Hepatocyte (in vitro differentiated cells): ENCODE data around the gene DTHD1. TPM values are rescaled to one million over a fixed set of nuclear protein-coding genes. Genes with fewer than 3 reads are reported as not detected.

Experiments used
- DNase-seq: peaks from one replicate; pipeline ENCODE4 v3.0.0-alpha.2; 2016; ENCODE audit warnings: low spot score
- H2AFZ ChIP-seq: fragments of 200-600 bp; sonication (generic); 2 replicates; pipeline ENCODE4 v1.6.0; 2016; ENCODE audit warnings: antibody characterized with exemption, mild to moderate bottlenecking
- H3K27ac ChIP-seq: fragments of 200-600 bp; sonication (generic); 2 replicates; pipeline ENCODE4 v1.5.1; 2016; ENCODE audit warnings: mild to moderate bottlenecking
- H3K27me3 ChIP-seq: fragments of 200-600 bp; sonication (generic); 2 replicates; pipeline ENCODE4 v1.6.1; 2016
- H3K36me3 ChIP-seq: fragments of 200-600 bp; sonication (generic); replicated peaks from 2 replicates; pipeline ENCODE4 v1.5.1; 2016; ENCODE audit warnings: low read depth; ENCODE audit not compliant: insufficient read depth
- H3K4me1 ChIP-seq: fragments of 200-600 bp; sonication (generic); 2 replicates; pipeline ENCODE4 v1.5.1; 2016; ENCODE audit warnings: mild to moderate bottlenecking, moderate library complexity; ENCODE audit not compliant: insufficient read depth
- H3K4me2 ChIP-seq: fragments of 200-600 bp; sonication (generic); 2 replicates; pipeline ENCODE4 v1.6.0; 2016
- H3K4me3 ChIP-seq: fragments of 200-600 bp; sonication (generic); 2 replicates; pipeline ENCODE4 v1.5.1; 2016; ENCODE audit warnings: mild to moderate bottlenecking
- H3K79me2 ChIP-seq: fragments of 200-600 bp; sonication (generic); 2 replicates; pipeline ENCODE4 v1.6.0; 2017; ENCODE audit warnings: mild to moderate bottlenecking
- H3K9me2 ChIP-seq: fragments of 200-600 bp; sonication (generic); replicated peaks from 2 replicates; pipeline ENCODE4 v1.6.0; 2017; ENCODE audit warnings: mild to moderate bottlenecking; ENCODE audit not compliant: insufficient read depth
- H3K9me3 ChIP-seq: fragments of 200-600 bp; sonication (generic); 2 replicates; pipeline ENCODE4 v1.5.1; 2016; ENCODE audit warnings: low read depth, mild to moderate bottlenecking
- H4K20me1 ChIP-seq: fragments of 200-600 bp; sonication (generic); 2 replicates; pipeline ENCODE4 v1.6.0; 2016; ENCODE audit warnings: mild to moderate bottlenecking; ENCODE audit not compliant: insufficient read depth, poor library complexity, severe bottlenecking
- CTCF ChIP-seq: fragments of 200-600 bp; sonication (generic); IDR thresholded peaks from 2 replicates; pipeline ENCODE4 v1.5.1; 2016; ENCODE audit warnings: antibody characterized with exemption, mild to moderate bottlenecking; ENCODE audit not compliant: poor library complexity
- EZH2 ChIP-seq: fragments of 200-600 bp; sonication (generic); IDR thresholded peaks from 2 replicates; pipeline ENCODE4 v1.6.1; 2016; ENCODE audit warnings: antibody characterized with exemption, mild to moderate bottlenecking, borderline replicate concordance
- EZH2phosphoT487 ChIP-seq: fragments of 200-600 bp; sonication (generic); IDR thresholded peaks from one replicate; pipeline ENCODE4 v1.6.1; 2018; ENCODE audit warnings: antibody characterized with exemption, mild to moderate bottlenecking, low read depth, moderate library complexity; ENCODE audit not compliant: unreplicated experiment, severe bottlenecking
- WGBS: methylation state at CpG from one replicate; pipeline ENCODE4 v1.1.6; 2016; ENCODE audit warnings: low lambda C conversion rate; ENCODE audit errors: missing lambda C conversion rate; 5-methylcytosine and 5-hydroxymethylcytosine counted together
- polyA plus RNA-seq: library from polyadenylated mRNA; unstranded; fragments of >200 nt; fragmentation: Nextera tagmentation; extraction: Ambion mirVana; gene quantifications from 2 replicates; pipeline ENCODE4 v1.2.1, GENCODE V29; 2016
- total RNA-seq: library from RNA; depleted of rRNA; stranded (reverse); fragments of >200 nt; gene quantifications from 2 replicates; pipeline ENCODE4 v1.2.3, GENCODE V29; 2014

DTHD1 gene
- total and polyA plus RNA-seq, 2 experiments from 2014 or later: not detected

DNA sequence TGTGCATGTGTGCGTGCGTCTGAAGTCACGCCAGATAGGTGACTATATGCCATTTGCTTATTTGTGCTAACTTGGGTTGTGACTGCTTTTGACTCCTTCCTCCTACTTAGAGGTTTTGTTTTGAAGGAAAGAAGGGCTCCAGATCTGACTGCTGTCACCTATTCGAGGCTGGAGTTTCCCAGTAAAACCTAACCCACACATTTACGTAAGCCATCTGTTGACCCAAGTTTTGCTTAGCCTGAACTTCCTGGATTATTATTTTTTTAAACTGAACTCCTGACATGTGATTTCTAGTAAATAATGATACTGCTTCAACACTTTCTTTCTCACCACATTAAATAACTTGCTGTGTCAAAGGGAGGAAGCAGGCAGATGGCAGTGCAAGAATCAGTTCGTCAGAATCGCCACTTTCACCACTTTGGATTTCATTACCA is 41.5 kb downstream of the DTHD1 start:
- Histone ChIP-seq H3K9me3 (no peaks in the 10 kb centered on the region), H2AFZ (no peak overlapping the region), H3K9me2 (no peaks in the 10 kb centered on the region), H3K4me1 (no peaks in the 10 kb centered on the region), H3K79me2 (no peaks in the 10 kb centered on the region), H3K4me2 (no peak overlapping the region), H3K27me3 (no peaks in the 10 kb centered on the region), H3K36me3 (no peaks in the 10 kb centered on the region), H4K20me1 (no peaks in the 10 kb centered on the region), H3K27ac (no peak overlapping the region), H3K4me3 (no peak overlapping the region)
- WGBS: 83% methylated on average over 7 of the region's 7 CpGs
- TF ChIP-seq EZH2 (no peak), EZH2phosphoT487 (no peak), CTCF (no peak)
- no peak for DNase-seq

DNA sequence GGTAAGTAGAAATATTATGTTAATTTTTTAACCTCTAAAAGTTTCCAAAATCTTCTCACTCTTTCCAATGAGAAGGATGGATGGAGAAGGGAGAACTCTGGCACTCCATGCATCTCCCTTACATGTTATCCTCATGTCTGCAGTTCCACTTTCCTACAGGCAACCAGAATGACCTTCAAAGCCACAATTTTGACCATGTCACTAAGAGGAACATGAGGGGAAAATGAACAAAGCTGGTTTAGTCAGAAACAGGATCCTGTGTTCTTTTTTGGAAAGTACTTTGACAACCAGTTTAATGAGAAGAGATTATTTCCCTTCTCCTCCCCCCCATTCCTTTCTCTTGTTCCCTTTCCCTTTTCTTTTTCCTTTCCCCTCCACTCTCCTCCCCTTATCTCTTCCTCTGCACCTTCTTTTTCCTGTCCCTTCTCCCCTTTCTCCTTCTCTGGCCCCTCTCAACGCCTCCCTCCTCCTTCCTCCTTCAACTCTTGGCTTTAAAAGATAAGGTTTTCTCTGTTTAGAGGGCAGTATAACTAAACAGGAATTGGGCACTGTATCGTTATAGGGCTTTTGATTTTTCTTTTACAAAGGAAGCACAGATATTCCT is 42.5 kb downstream of the DTHD1 start:
- Histone ChIP-seq H3K4me3 (no peak overlapping the region), H3K4me2 (no peak overlapping the region), H4K20me1 (no peaks in the 10 kb centered on the region), H3K36me3 (no peaks in the 10 kb centered on the region), H3K79me2 (no peaks in the 10 kb centered on the region), H3K4me1 (no peaks in the 10 kb centered on the region), H3K9me2 (no peaks in the 10 kb centered on the region), H3K27ac (no peak overlapping the region), H3K9me3 (no peaks in the 10 kb centered on the region), H3K27me3 (no peaks in the 10 kb centered on the region), H2AFZ (no peak overlapping the region)
- DNase-seq: no peak
- TF ChIP-seq CTCF (no peak), EZH2 (no peak), EZH2phosphoT487 (no peak)
- WGBS: 58% methylated on average over 2 of the region's 2 CpGs

DNA sequence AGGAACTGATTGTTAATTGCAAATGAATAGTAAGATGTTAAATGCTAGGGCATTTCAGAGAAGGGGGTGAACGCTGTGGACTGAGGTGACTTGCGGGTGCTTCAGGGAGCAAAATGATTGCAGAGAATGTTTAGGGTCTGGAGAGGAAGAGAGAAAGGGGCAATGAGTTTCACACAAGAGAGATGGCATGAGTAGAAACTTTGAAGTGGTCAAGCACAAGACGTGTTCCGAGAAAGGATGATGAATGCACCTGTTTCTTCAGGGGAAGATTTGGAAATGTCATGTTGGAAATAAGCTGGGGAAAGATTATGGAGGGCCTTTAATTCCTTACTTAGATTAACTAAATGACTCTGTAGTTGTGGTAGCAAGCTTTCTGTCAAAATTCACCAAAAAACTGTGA is 43.4 kb downstream of the DTHD1 start:
- Histone ChIP-seq H4K20me1 (no peaks in the 10 kb centered on the region), H2AFZ (no peak overlapping the region), H3K9me3 (no peaks in the 10 kb centered on the region), H3K27me3 (no peaks in the 10 kb centered on the region), H3K4me3 (no peak overlapping the region), H3K9me2 (no peaks in the 10 kb centered on the region), H3K79me2 (no peaks in the 10 kb centered on the region), H3K36me3 (no peaks in the 10 kb centered on the region), H3K4me1 (no peaks in the 10 kb centered on the region), H3K4me2 (no peak overlapping the region), H3K27ac (no peak overlapping the region)
- TF ChIP-seq CTCF (no peak), EZH2 (no peak), EZH2phosphoT487 (no peak)
- WGBS: 93% methylated on average over 4 of the region's 4 CpGs
- DNase-seq: no peak

DNA sequence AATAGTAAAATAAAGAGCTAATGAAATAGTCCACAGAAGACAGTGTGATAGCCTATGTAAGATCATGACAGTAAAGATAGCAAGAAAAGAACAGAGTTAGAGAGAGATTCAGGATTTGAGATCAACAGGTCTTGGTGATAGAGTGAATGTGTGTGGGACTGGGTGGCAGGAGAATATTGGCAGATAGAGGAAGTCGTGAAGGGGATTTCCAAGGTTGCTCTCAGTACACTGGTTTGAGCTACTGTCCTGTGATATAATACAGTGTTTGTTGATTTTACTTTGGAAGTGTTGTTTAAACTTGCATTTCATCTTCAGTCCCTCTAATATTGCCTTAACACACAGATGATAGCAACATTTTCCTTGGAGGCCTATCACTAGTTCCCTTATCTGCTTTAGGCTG is 44.1 kb downstream of the DTHD1 start:
- H3K4me3 ChIP-seq: no peak overlapping the region
- H3K4me1 ChIP-seq: no peaks in the 10 kb centered on the region
- H3K9me2 ChIP-seq: no peaks in the 10 kb centered on the region
- H2AFZ ChIP-seq: no peak overlapping the region
- no peak overlapping the region for H3K4me2 ChIP-seq
- no peaks in the 10 kb centered on the region for H3K9me3 ChIP-seq
- H4K20me1 ChIP-seq: no peaks in the 10 kb centered on the region
- TF ChIP-seq EZH2 (no peak), EZH2phosphoT487 (no peak), CTCF (no peak)
- no peaks in the 10 kb centered on the region for H3K79me2 ChIP-seq
- WGBS: 67% methylated on average over 1 of the region's 1 CpG
- H3K27me3 ChIP-seq: no peaks in the 10 kb centered on the region
- H3K36me3 ChIP-seq: no peaks in the 10 kb centered on the region
- H3K27ac ChIP-seq: no peak overlapping the region
- DNase-seq: no peak
